DOHH2 (cell line): ENCODE data around the gene CDH4.

ENCODE experiments used
- CTCF ChIP-seq: fragments of 200-600 bp; sonication (generic); IDR thresholded peaks from one replicate; pipeline ENCODE4 v1.5.1; 2014; ENCODE audit warnings: antibody characterized with exemption, mild to moderate bottlenecking, low read depth, low read length; ENCODE audit not compliant: poor library complexity, severe bottlenecking
- EZH2phosphoT487 ChIP-seq: fragments of 200-600 bp; sonication (generic); IDR thresholded peaks from 2 replicates; pipeline ENCODE4 v1.6.1; 2017; ENCODE audit warnings: borderline replicate concordance, mild to moderate bottlenecking, antibody characterized with exemption, low read length, moderate library complexity, mixed read lengths

- TF ChIP-seq CTCF: no peak
- no peak for TF ChIP-seq EZH2phosphoT487
Observed at GRCh38 chr20:61746781-61747180, 494.7 kb downstream of the CDH4 start.
